ENCODE results near the gene NDUFA12. TPM values are rescaled to one million over a fixed set of nuclear protein-coding genes. Genes with fewer than 3 reads are reported as not detected.

The NDUFA12 gene
- total RNA-seq, 1 experiment from 2014 or later, result 158 TPM

DNA sequence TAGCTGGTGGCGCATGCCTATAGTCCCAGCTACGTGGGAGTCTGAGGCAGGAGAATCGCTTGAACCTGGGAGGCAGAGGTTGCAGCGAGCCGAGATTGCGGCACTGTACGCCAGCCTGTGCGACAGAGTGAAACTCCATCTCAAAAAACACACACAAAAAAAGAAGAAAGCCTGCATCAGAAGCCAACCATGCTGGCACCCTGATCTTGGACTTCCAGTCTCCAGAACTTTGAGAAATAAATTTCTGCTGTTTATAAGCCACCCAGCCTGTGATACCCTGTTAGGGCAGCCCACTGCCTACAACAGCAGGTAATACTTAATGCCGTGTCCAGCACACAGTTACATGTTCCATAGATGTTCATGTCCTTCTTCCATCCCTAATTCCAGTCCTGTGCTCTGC, 62.7 kb downstream of the NDUFA12 start:
- no peak for DNase-seq (ENCODE audit: low spot score)

DNA sequence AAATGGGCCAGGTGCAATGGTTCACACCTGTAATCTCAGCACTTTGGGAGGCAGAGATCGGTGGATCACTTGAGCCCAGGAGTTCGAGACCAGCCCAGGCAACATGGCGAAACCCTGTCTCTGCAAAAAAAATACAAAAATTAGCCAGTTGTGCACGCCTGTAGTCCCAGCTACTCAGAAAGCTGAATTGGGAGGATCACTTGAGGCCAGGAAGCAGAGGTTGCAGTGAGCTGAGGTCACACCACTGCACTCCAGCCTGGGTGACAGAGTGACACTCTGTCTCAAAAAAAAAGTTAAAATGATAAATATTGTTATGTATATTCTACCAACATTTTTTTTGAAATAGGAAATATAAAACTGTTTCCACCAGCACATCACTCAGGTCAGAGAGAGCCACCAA, 64.9 kb downstream of the NDUFA12 start:
- DNase-seq (ENCODE audit: low spot score), result no peak

DNA sequence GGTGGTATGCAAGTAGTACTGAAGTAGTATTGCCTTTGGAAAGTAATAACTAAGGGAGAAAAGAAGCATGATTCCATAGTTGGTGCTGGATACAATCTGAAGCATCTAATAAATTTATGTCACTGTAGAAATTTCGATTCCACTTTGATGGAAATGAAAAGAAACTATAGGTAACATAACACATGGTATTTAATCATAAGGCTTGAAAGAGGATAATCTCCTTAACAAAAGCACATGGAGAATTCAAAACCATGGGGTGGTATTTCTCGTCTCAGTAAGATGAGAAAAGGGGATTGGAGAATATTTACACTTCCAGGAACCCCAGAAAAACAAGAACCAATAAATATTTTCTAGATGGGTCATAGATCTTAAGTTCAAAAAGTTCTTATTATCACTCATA, 72.7 kb downstream of the NDUFA12 start:
- no peak for DNase-seq (ENCODE audit: low spot score)

DNA sequence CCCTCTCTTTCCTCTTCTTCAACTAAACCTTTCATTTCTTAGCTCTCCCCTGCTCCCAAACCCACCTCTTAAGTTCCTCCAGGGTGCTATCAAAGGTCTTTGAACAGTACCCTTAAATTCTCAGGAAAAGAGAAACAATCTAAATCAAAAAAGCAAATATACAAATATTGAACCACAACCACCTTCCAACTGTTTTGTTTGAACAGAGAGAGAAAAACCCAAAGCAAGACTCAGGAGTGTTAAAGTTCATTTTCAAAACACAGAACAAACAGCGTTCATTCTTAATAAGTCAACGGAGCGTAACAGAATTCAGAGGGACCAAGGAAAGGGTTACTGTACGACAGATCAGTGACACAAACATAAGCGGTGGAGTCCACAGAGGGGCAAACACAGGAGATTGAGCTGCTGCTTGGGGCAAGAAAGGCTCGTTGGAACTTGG, 73.3 kb downstream of the NDUFA12 start:
- no peak for DNase-seq (ENCODE audit: low spot score)

DNA sequence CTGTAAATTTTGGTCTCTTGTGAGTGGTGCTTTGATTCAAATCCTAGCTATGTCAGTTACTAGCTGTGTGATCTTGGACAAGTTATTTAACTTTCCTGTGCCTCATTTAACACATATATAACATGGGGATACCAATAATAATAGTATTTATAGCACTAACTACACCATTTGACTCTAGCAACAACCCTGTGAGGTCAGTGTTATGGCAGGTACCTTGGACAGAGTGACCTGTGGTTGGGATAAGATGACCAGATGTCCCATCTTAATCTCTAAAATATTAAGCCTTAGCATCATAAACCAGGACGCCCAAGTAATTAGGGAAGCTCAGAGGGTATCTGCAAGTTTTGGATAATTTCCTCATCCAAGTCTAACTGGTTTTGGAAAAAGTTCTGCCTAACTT, 73.7 kb downstream of the NDUFA12 start:
- DNase-seq (ENCODE audit: low spot score), result no peak

DNA sequence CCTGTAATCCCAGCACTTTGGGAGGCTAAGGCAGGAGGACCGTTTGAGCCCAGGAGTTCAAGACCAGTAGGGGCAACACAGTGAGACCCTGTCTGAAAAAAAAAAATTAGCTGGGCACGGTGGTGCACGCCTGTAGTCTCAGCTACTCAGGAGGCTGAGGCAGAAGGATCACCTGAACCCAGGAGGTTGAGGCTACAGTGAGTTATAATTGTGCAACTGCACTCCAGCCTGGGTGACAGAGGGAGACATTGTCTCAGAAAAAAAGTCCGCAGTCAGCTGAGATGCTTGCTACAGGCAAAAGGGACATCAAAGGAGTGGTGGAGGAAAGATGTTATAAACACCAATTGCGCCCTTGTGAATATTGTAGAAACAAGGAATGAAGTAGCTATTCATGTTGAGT, 77.8 kb downstream of the NDUFA12 start:
- DNase-seq (ENCODE audit: low spot score), result no peak

DNA sequence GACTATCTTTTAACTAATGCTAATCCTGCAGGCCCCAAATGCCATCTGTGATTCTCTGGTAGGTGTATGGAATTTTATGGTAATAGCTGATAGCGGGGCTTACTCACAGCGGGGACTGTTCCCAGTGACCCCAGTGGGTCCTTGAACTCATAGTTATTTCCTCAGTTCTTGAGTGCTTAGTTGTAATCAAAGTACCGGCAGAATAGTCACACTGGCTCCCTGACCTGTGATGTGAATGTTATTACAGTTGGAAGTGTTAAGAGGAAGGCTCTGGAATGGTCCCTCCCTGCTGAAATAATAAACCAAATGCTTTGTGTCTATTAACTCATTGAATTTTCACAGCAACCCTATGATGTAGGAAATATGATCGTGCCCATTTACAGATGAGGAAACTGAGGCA, 78.3 kb downstream of the NDUFA12 start:
- DNase-seq (ENCODE audit: low spot score), result no peak

DNA sequence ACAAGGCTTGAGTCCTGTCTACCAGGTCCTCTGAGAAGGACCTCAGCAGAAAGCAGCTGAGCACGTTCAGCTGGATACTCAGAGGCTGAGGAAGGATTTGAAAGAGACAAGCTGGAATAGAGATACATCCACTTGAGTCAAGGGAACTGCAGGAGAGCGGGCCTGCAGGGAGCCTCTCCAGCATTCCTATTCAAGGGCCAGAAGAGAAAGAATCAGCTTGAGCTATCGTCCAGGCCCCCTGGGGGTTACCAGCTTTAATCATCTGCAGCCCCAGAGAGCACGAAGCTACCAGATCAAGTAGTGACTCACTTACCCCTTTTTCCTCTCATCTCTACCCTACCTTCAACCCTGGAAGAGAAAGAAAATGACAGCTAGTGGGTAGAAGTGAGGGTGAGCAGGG, 80.9 kb downstream of the NDUFA12 start:
- no peak for DNase-seq (ENCODE audit: low spot score)

Other genes with a start within 250 kb of the NDUFA12 start
- gene NR2C1, start 69.9 kb upstream of the NDUFA12 start, total RNA-seq (2014; rRNA removed; shearing (Covaris generic)), result 15.6 and 22.2 TPM in 2 replicates
- 12.3 and 12.4 TPM in 2 replicates for gene FGD6, start 213.8 kb upstream of the NDUFA12 start, total RNA-seq (2014; rRNA removed; shearing (Covaris generic))
- 82.6 and 104 TPM in 2 replicates for gene VEZT, start 214.1 kb upstream of the NDUFA12 start, total RNA-seq (2014; rRNA removed; shearing (Covaris generic))